Thoracic aorta endothelial cell (primary cell): ENCODE measurements around the gene C1orf232. TPM values are rescaled to one million over a fixed set of nuclear protein-coding genes. Genes with fewer than 3 reads are reported as not detected.

Source experiments
- total RNA-seq: library from RNA; depleted of rRNA; stranded (reverse); fragments of >200 nt; gene quantifications from 2 replicates; pipeline ENCODE4 v1.2.3, GENCODE V29; 2012

C1orf232 gene
- not detected in 2 replicates for total RNA-seq

DNA sequence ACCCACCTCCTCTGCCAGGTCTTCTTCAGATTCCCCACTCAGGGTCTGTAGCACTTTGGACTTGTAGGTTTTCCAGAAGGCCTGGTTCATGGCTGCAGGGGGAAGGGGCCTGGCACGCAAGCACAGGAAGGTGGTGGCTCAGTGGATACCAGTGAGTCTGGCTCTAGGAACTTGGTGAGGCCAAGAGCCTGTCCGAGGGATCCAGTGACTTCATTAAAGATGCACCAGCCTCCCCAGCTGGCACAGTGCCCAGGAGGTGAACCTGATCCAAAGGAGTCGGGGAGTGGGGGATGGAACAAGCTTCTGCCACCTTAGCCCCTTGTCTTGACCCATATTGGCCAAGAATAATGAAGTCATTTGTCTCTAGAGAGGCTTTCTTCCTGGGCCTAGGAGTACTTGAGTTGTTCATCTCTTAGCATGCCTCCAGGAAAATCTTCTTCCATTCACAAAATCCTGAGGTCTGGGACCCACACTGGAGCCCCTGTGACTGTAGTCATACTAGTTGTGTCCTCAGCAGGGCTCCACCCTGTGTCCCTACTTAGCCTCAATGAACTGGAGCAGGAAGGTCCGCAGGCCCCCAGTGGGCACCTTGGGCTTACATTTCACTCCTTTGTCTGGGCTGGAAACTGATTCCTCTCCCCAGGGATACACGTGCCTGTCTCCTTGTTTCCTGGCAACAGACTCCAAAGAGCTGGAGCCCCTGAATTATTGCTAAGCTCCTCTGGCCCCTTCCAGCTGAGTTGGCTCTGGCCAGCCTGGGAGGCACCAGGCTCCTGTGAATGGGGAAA, at the start of gene C1orf232:
C1orf232 (minus strand) TSS at position 554 of the 788 bp plus-strand sequence; CDS start at position 90, 464 bp downstream.

GRCh38 chr1:26190373-26190987, 21.7 kb upstream of the C1orf232 start, which contains the start of gene CATSPER4:
TSS of gene CATSPER4 (plus strand) at chr1:26190602. CDS start at chr1:26190628, 26 bp downstream.

DNA sequence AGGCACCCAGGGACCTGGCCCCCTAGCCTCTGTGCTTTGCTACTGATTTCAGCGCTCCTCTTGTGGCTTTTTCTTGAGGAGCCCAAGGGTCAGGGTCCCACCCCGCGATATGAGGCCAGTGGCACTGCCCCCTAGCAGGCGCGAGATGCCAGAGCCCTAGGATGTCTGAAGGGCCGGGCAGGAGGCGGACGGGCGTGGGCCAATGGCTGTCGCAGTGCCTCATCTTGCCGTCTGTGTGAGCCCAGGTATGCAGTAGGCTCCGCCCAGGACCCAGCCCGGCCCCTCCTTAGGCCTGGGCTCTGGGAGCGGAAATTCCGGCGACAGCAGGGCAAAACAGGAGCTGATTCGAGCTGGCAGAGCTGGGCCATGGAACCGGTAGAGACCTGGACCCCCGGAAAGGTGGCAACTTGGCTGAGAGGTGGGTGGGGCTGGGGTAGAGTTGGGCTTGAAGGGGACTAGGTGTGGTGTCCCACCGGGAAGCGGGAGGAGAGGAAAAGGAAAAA, 8.5 kb upstream of the C1orf232 start, which contains the start of gene CNKSR1:
CNKSR1 (plus strand) TSS at position 310 of the 503 bp plus-strand sequence; CDS start at position 367, 57 bp downstream.

DNA sequence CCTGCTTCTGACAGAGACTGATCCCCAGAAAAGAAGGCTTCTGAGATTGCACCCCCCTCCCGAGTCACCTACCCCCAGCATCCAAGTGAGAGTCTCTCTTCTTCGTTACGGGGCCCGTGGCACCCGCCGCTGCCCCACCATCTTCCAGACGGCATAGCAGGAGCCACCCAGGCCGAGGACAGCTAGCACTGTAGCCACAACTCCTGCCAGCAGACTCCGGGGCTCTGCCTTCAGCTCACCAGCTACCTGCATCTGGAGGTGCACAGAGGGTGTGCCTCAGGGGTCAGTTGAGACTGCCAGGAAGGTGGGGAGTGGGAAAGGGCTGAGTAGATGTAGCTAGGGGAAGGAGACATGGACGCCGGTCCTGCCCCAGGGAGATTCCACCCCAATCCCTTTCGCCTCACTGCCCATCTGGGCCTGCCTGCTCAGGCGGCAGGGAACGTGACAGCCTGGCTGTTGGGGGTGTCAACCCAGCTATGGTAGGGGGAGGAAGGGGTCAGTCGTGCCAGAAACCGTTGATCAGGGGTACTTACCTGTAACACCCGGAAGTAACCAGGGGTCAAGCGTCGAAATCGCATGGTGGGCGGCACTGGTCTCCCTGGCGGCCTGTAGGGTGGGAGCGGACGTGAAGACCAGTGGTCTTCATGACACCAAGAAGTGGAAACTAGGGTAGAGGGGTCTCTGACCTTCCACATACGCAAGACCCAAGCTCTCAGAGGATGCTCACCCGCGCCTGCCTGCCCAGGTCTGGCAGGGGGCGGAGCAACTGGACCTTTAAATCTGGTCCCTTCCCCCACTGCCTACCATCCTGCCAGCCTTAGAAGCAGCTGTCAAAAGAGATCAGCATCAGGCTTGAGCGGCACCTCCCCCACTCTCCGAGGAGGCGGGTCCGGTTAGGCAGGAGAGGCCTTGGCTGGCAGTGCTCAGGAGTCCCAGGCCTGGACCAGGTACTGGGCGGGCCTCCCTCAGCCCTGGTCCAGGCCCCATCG, 2.6 kb upstream of the C1orf232 start, which contains the start of gene ZNF593OS:
ZNF593OS (minus strand) TSS at position 749 of the 989 bp plus-strand sequence; CDS start at position 578, 171 bp downstream.

GRCh38 chr1:26169669-26170471, 1.1 kb upstream of the C1orf232 start, which contains the start of gene ZNF593:
TSS of gene ZNF593 (plus strand) at chr1:26169908. CDS start at chr1:26169984, 76 bp downstream.

DNA sequence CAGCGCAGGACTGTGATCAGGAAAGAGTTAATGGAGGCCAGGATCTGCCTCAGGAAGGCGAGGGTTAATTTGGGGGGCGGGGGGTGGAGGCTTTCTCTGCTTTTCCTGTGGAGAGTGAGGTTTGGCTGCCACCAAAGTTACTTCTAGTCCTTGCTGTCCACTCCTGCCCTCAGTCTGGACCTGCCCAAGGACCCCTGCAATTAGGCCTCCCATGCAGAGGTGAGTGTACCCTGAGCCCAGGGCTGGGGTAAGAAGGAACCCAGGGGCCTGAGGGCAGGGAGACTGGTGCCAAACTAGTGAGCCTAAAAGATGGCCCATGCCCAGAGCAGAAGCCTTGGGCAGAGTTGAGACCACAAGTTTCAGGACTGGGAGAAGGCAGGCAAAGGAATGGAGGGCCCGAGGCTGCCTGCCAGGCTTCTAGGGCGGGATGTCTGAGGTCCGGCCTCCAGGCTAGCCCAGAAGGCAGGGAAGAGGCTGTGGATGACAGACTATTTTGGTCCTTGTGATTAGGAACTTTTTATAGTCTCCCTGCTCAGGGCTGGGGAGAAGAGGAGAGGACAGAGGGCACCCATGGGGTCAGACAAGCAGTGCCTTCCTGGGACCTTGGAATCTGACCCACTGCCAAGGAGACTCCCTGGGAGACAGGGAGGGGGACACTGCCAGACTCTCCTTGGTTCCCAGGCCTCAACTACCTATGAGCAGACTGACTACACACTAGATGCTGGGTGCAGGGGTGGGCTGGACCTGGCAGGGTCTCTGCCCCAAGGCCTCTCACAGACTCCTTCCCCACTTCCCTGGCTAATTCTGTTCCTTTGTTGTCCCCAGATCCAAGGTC, 9.6 kb downstream of the C1orf232 start, which contains the start of gene FAM110D:
FAM110D (plus strand) TSS at position 172 of the 835 bp plus-strand sequence. CDS start 2,213 bp downstream, outside the sequence.

Other genes starting within 250 kb of the C1orf232 start
- gene PAFAH2, start 170.9 kb downstream of the C1orf232 start, total RNA-seq: 5.7 and 7.0 TPM in 2 replicates
- gene EXTL1, start 147.2 kb downstream of the C1orf232 start, total RNA-seq: under 0.01 TPM in 2 replicates
- gene SLC30A2, start 122.8 kb downstream of the C1orf232 start, total RNA-seq: not detected in 2 replicates
- gene TRIM63, start 101.3 kb downstream of the C1orf232 start, total RNA-seq: not detected in 2 replicates
- gene PDIK1L, start 57.1 kb downstream of the C1orf232 start, total RNA-seq: 8.9 and 9.4 TPM in 2 replicates
- 0.66 and 2.7 TPM in 2 replicates for gene FAM110D, start 9.9 kb downstream of the C1orf232 start, total RNA-seq
- 20.2 and 21.7 TPM in 2 replicates for gene ZNF593, start 945 bp upstream of the C1orf232 start, total RNA-seq
- gene ZNF593OS, start 2.9 kb upstream of the C1orf232 start, total RNA-seq: not detected in 2 replicates
- gene CNKSR1, start 8.5 kb upstream of the C1orf232 start, total RNA-seq: 0.13 TPM in 1 of 2 replicates, not detected in the other
- gene CATSPER4, start 21.6 kb upstream of the C1orf232 start, total RNA-seq: not detected in 2 replicates
- gene CEP85, start 65.2 kb upstream of the C1orf232 start, total RNA-seq: 11.3 and 17.1 TPM in 2 replicates
- 33.6 and 41.1 TPM in 2 replicates for gene SH3BGRL3, start 111.1 kb upstream of the C1orf232 start, total RNA-seq
- 2.7 and 4.5 TPM in 2 replicates for gene UBXN11, start 137.7 kb upstream of the C1orf232 start, total RNA-seq
- gene CD52, start 149.0 kb upstream of the C1orf232 start, total RNA-seq: not detected in 2 replicates
- gene CRYBG2, start 185.2 kb upstream of the C1orf232 start, total RNA-seq: not detected in 2 replicates
- gene ZNF683, start 203.8 kb upstream of the C1orf232 start, total RNA-seq: not detected in 2 replicates
- not detected in 2 replicates for gene LIN28A, start 241.9 kb upstream of the C1orf232 start, total RNA-seq